Uterus (tissue), 4 donors: ENCODE measurements around the gene CCDC169. TPM values are rescaled to one million over a fixed set of nuclear protein-coding genes. Genes with fewer than 3 reads are reported as not detected.

Experiments used
- DNase-seq, 2 donors: peaks; one replicate each; pipeline ENCODE4 v3.0.0-alpha.2; 2019 to 2020
- H3K27ac ChIP-seq, 2 donors: fragments of 200-600 bp; sonication (generic); 1 replicate in 1 of 2; 2 replicates in 1 of 2; pipeline ENCODE4 v1.5.1; 2016 to 2018
- H3K27me3 ChIP-seq, 2 donors: fragments of 200-600 bp; sonication (generic); one replicate each; pipeline ENCODE4 v1.5.1; 2018 to 2019; ENCODE audit warnings: control low read depth in 1 of 2
- H3K36me3 ChIP-seq, 2 donors: fragments of 200-600 bp; sonication (generic); one replicate each; pipeline ENCODE4 v1.5.1; 2019; ENCODE audit warnings: control low read depth in 1 of 2
- H3K4me1 ChIP-seq, 2 donors: fragments of 200-600 bp; sonication (generic); one replicate each; pipeline ENCODE4 v1.5.1; 2018 to 2019; ENCODE audit warnings: control low read depth in 1 of 2
- H3K4me3 ChIP-seq, 2 donors: fragments of 200-600 bp; sonication (generic); 1 replicate in 1 of 2; 2 replicates in 1 of 2; pipeline ENCODE4 v1.5.1; 2018 to 2019; ENCODE audit warnings: mild to moderate bottlenecking in 1 of 2
- H3K9me3 ChIP-seq, 2 donors: fragments of 200-600 bp; sonication (generic); one replicate each; pipeline ENCODE4 v1.5.1; 2019; ENCODE audit warnings: control low read depth in 1 of 2
- POLR2A ChIP-seq, 2 donors: fragments of 450-650 bp; IDR thresholded peaks; one replicate each; pipeline ENCODE4 v1.6.1; 2016; ENCODE audit warnings: antibody characterized with exemption in 2 of 2, mild to moderate bottlenecking in 1 of 2, moderate library complexity in 1 of 2
- intact Hi-C: fragments of 100-400 bp; cut with DNase I; formaldehyde crosslinking; loops from one replicate; pipeline ENCODE4 v1.15.1; 2023; ENCODE audit warnings: low total_unique reads
- small RNA-seq: library from RNA; depleted of rRNA; stranded (forward); fragments of <200 nt; gene quantifications from one replicate; pipeline ENCODE3, GENCODE V24; 2016
- total RNA-seq, 4 donors: library from RNA; depleted of rRNA in 3 of 4; stranded (reverse); fragments of >200 nt in 3 of 4; gene quantifications; one replicate each; pipeline versions ENCODE4 v1.1.0 to v1.2.4, GENCODE V29; 2014 to 2023
- TF ChIP-seq, protein P1 (sequence below), 4 experiments: fragments of 200-600 bp in 2 of 4; fragments of 450-650 bp in 2 of 4; sonication (generic) in 2 of 4; IDR thresholded peaks; one replicate each; pipeline ENCODE4 v1.5.1; 2016 to 2019; ENCODE audit warnings: antibody characterized with exemption in 4 of 4, mild to moderate bottlenecking in 2 of 4, moderate library complexity in 1 of 4
- donor health status: DM: yes; HTN: yes; CAD: no.

CCDC169 gene
- total RNA-seq, 4 donors from 2014 or later: 0.49 to 3.2 (median 1.5) TPM; not detected in 1

DNA sequence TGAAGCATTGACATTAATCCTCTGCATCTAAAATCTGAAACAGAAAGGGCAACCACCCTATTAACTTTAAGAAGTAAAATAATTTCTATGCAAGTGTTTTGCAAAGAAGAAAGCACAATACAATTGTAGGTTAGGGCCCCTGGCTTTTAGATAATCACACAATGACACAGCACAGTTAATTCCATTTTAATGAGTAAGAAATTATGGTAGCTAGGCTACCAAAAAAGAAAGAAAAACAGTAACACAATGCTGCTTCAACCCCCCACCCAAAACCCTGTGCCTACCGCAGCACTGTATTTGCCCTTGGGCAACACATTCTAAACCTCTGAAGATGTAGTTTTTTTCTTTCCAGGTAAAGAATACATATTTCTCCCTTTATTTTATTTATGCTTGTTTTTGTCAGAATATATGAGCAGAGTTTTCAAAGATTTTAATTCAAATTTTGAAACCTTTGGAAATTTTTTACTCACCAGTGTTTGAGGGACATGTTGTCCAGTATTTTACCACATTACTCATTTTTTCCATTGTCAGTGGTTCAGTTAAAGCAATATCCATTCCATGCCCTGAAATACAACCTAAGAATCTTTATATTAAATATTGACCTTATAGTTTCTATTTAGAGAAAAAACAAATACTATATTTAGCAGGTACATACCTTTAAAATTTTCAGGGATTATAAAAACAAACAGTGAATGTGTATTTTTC is 104.3 kb downstream of the CCDC169 start:
- DNase-seq: no peak
- intact Hi-C loops: no loop called here
- Histone ChIP-seq H3K36me3 (no peaks in the 10 kb centered on the region), H3K27ac (no peak overlapping the region), H3K4me1 (no peaks in the 10 kb centered on the region), H3K4me3 (no peak overlapping the region), H3K27me3 (no peaks in the 10 kb centered on the region), H3K9me3 (no peaks in the 10 kb centered on the region)
- TF ChIP-seq, protein P1, sequence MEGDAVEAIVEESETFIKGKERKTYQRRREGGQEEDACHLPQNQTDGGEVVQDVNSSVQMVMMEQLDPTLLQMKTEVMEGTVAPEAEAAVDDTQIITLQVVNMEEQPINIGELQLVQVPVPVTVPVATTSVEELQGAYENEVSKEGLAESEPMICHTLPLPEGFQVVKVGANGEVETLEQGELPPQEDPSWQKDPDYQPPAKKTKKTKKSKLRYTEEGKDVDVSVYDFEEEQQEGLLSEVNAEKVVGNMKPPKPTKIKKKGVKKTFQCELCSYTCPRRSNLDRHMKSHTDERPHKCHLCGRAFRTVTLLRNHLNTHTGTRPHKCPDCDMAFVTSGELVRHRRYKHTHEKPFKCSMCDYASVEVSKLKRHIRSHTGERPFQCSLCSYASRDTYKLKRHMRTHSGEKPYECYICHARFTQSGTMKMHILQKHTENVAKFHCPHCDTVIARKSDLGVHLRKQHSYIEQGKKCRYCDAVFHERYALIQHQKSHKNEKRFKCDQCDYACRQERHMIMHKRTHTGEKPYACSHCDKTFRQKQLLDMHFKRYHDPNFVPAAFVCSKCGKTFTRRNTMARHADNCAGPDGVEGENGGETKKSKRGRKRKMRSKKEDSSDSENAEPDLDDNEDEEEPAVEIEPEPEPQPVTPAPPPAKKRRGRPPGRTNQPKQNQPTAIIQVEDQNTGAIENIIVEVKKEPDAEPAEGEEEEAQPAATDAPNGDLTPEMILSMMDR (IDR thresholded peaks at IDR 0.05): no peak
- TF ChIP-seq POLR2A (IDR thresholded peaks at IDR 0.05): no peak

- H3K27me3 ChIP-seq: no peaks in the 10 kb centered on the region
- no peaks in the 10 kb centered on the region for H3K36me3 ChIP-seq
- no peak overlapping the region for H3K27ac ChIP-seq
- intact Hi-C loops: no loop called here
- TF ChIP-seq, protein P1 (IDR thresholded peaks at IDR 0.05): no peak
- no peak for TF ChIP-seq POLR2A (IDR thresholded peaks at IDR 0.05)
- H3K4me3 ChIP-seq: no peak overlapping the region
- no peaks in the 10 kb centered on the region for H3K4me1 ChIP-seq
- no peaks in the 10 kb centered on the region for H3K9me3 ChIP-seq
- no peak for DNase-seq
These were observed 105.4 kb downstream of the CCDC169 start for GRCh38 chr13:36192166-36192565.

GRCh38 chr13:36190771-36191170 is 106.8 kb downstream of the CCDC169 start:
- no peaks in the 10 kb centered on the region for H3K36me3 ChIP-seq
- intact Hi-C loops: no loop called here
- no peaks in the 10 kb centered on the region for H3K9me3 ChIP-seq
- no peaks in the 10 kb centered on the region for H3K4me1 ChIP-seq
- no peaks in the 10 kb centered on the region for H3K27me3 ChIP-seq
- H3K4me3 ChIP-seq: no peak overlapping the region
- TF ChIP-seq, protein P1 (IDR thresholded peaks at IDR 0.05): no peak
- TF ChIP-seq POLR2A (IDR thresholded peaks at IDR 0.05): no peak
- no peak for DNase-seq
- H3K27ac ChIP-seq: no peak overlapping the region

GRCh38 chr13:36188441-36188840 is 109.2 kb downstream of the CCDC169 start:
- H3K36me3 ChIP-seq: no peaks in the 10 kb centered on the region
- no peak for DNase-seq
- intact Hi-C loops: no loop called here
- H3K27me3 ChIP-seq: no peaks in the 10 kb centered on the region
- no peaks in the 10 kb centered on the region for H3K9me3 ChIP-seq
- TF ChIP-seq, protein P1 (IDR thresholded peaks at IDR 0.05): no peak
- no peak for TF ChIP-seq POLR2A (IDR thresholded peaks at IDR 0.05)
- no peak overlapping the region for H3K27ac ChIP-seq
- H3K4me1 ChIP-seq: no peaks in the 10 kb centered on the region
- H3K4me3 ChIP-seq: no peak overlapping the region

- DNase-seq: no peak
- Histone ChIP-seq H3K4me3 (no peak overlapping the region), H3K4me1 (no peaks in the 10 kb centered on the region), H3K27me3 (no peaks in the 10 kb centered on the region), H3K27ac (no peak overlapping the region), H3K36me3 (no peaks in the 10 kb centered on the region), H3K9me3 (no peaks in the 10 kb centered on the region)
- no peak for TF ChIP-seq POLR2A (IDR thresholded peaks at IDR 0.05)
- TF ChIP-seq, protein P1 (IDR thresholded peaks at IDR 0.05): no peak
- intact Hi-C loops: no loop called here
These were observed 113.7 kb downstream of the CCDC169 start for GRCh38 chr13:36183901-36184300.

Small RNAs within 50 kb of the gene (small RNA-seq; reads per million reads assigned to genes)
- not detected for gene RNU6-71P

Other genes with a start within 250 kb of the CCDC169 start
- gene DCLK1, start 166.4 kb downstream of the CCDC169 start, total RNA-seq: 100 to 1,000 TPM in 1 of 4 donors, 10 to 100 TPM in 1, 1 to 10 TPM in 2; 4.4 to 102 (median 13.3) TPM
- gene SOHLH2, start 83.3 kb downstream of the CCDC169 start, total RNA-seq: 1 to 10 TPM in 1 of 4 donors, not detected in 3; 1.4 TPM
- 100 to 1,000 TPM in 3 of 4 donors, 10 to 100 TPM in 1; 45.6 to 297 (median 135) TPM for gene SPART, start 48.6 kb upstream of the CCDC169 start, total RNA-seq
- 1 to 10 TPM in 2 of 4 donors, not detected in 2; 1.9 to 2.5 TPM for gene CCNA1, start 134.7 kb upstream of the CCDC169 start, total RNA-seq